Endothelial cell of umbilical vein (primary cell): Measurements from ENCODE around the gene PHACTR1. TPM values are rescaled to one million over a fixed set of nuclear protein-coding genes. Genes with fewer than 3 reads are reported as not detected.

ENCODE experiments used
- BruUV-seq: library from RNA; stranded (reverse); fragments of 400-500 nt; replicated peaks from 2 replicates; lab custom pipeline; 2021; lab: Mats Ljungman, UMichigan
- CTCF ChIA-PET: fragments of 300-600, 350-600 bp; sonication (Branson Sonifier 250); formaldehyde crosslinking; loops from one replicate; lab custom pipeline; 2021; ENCODE audit warnings: antibody characterized with exemption, inconsistent platforms; lab: Charles Lee
- POLR2A ChIA-PET: fragments of 300-600, 350-600 bp; sonication (Branson Sonifier 250); formaldehyde crosslinking; loops from one replicate; lab custom pipeline; 2021; ENCODE audit warnings: antibody characterized with exemption, inconsistent platforms; lab: Charles Lee
- DNase-seq: peaks from one replicate; pipeline ENCODE4 v3.0.0-alpha.2; 2011; ENCODE audit warnings: low read depth, low spot score
- FAIRE-seq: peaks from 2 replicates; lab custom pipeline; 2011; peaks lifted over from hg19 to GRCh38; lab: Jason Lieb, UNC
- H2AFZ ChIP-seq: 2 replicates; pipeline ENCODE4 v1.6.0; 2012; ENCODE audit warnings: low read depth, low read length, control low read depth, inconsistent platforms
- H3K27ac ChIP-seq: 2 replicates; pipeline ENCODE4 v1.5.1; 2011; ENCODE audit warnings: low read depth, mild to moderate bottlenecking, control low read depth, low read length, moderate library complexity; ENCODE audit not compliant: insufficient read depth
- H3K27me3 ChIP-seq, 2 experiments: 2 replicates each; pipeline versions ENCODE4 v1.6.0 to v1.6.1; 2011; ENCODE audit warnings: low read length in 2 of 2, mixed read lengths in 1 of 2; ENCODE audit not compliant: control insufficient read depth in 2 of 2, insufficient read depth in 2 of 2
- H3K36me3 ChIP-seq, 2 experiments: 2 replicates in 1 of 2; 3 replicates in 1 of 2; pipeline ENCODE4 v1.5.1; 2011; ENCODE audit warnings: low read length in 2 of 2, mild to moderate bottlenecking in 1 of 2, moderate library complexity in 1 of 2; ENCODE audit not compliant: control insufficient read depth in 2 of 2, insufficient read depth in 2 of 2; ENCODE audit errors: extremely low read depth in 1 of 2
- H3K4me1 ChIP-seq: 3 replicates; pipeline ENCODE4 v1.5.1; 2011; ENCODE audit warnings: mild to moderate bottlenecking, low read length; ENCODE audit not compliant: control insufficient read depth, insufficient read depth; ENCODE audit errors: extremely low read depth
- H3K4me2 ChIP-seq: 2 replicates; pipeline ENCODE4 v1.6.1; 2011; ENCODE audit warnings: low read length, control low read depth, mixed read lengths; ENCODE audit not compliant: insufficient read depth
- H3K4me3 ChIP-seq, 3 experiments: fragments of 200-600 bp in 1 of 3; sonication (generic), shearing (Covaris generic) in 1 of 3; replicated peaks in 1 of 3; 2 replicates each; pipeline ENCODE4 v1.5.1; 2011 to 2016; ENCODE audit warnings: control low read depth in 3 of 3, low read length in 3 of 3, mild to moderate bottlenecking in 2 of 3, inconsistent platforms in 1 of 3, low read depth in 1 of 3, moderate library complexity in 1 of 3; ENCODE audit not compliant: insufficient read depth in 1 of 3
- H3K79me2 ChIP-seq: 2 replicates; pipeline ENCODE4 v1.6.0; 2012; ENCODE audit warnings: low read length, inconsistent platforms; ENCODE audit not compliant: control insufficient read depth, insufficient read depth
- H3K9ac ChIP-seq: replicated peaks from 2 replicates; pipeline ENCODE3; 2011; ENCODE audit warnings: low read length, control low read depth; ENCODE audit not compliant: insufficient read depth; ENCODE audit errors: extremely low read depth
- H3K9me1 ChIP-seq: replicated peaks from 3 replicates; pipeline ENCODE4 v1.6.0; 2011; ENCODE audit warnings: mild to moderate bottlenecking, low read length; ENCODE audit not compliant: control insufficient read depth, insufficient read depth; ENCODE audit errors: extremely low read depth
- H3K9me3 ChIP-seq: replicated peaks from 2 replicates; pipeline ENCODE4 v1.5.1; 2012; ENCODE audit warnings: low read length, inconsistent platforms; ENCODE audit not compliant: control insufficient read depth, insufficient read depth
- H4K20me1 ChIP-seq: replicated peaks from 2 replicates; pipeline ENCODE3; 2011; ENCODE audit warnings: mild to moderate bottlenecking, low read length; ENCODE audit not compliant: control insufficient read depth, insufficient read depth; ENCODE audit errors: extremely low read depth
- CTCF ChIP-seq, 2 donors: IDR thresholded peaks; 1 replicate in 1 of 2; 2 replicates in 1 of 2; pipeline ENCODE4 v1.5.1; 2011; ENCODE audit warnings: low read length in 2 of 2, mild to moderate bottlenecking in 2 of 2, moderate library complexity in 2 of 2, control low read depth in 1 of 2, inconsistent platforms in 1 of 2, low read depth in 1 of 2; ENCODE audit not compliant: insufficient read depth in 1 of 2; ENCODE audit errors: extremely low read depth in 1 of 2
- EZH2 ChIP-seq: IDR thresholded peaks from 2 replicates; pipeline ENCODE4 v1.6.1; 2012; ENCODE audit warnings: borderline replicate concordance, low read depth, mild to moderate bottlenecking, moderate library complexity, low read length, inconsistent platforms; ENCODE audit not compliant: severe bottlenecking
- FOS ChIP-seq: IDR thresholded peaks from 2 replicates; pipeline ENCODE4 v1.6.1; 2011; ENCODE audit warnings: mild to moderate bottlenecking, low read length, moderate library complexity, borderline replicate concordance; ENCODE audit not compliant: insufficient read depth
- GATA2 ChIP-seq: IDR thresholded peaks from 2 replicates; pipeline ENCODE4 v1.7.0; 2011; ENCODE audit warnings: low read depth, mild to moderate bottlenecking, moderate library complexity, mixed read lengths, low read length; ENCODE audit not compliant: insufficient read length, insufficient read depth
- JUN ChIP-seq: IDR thresholded peaks from 2 replicates; pipeline ENCODE4 v1.6.1; 2011; ENCODE audit warnings: borderline replicate concordance, low read depth; ENCODE audit not compliant: insufficient read length, insufficient read depth
- MAX ChIP-seq: IDR thresholded peaks from 2 replicates; pipeline ENCODE4 v1.6.1; 2011; ENCODE audit not compliant: insufficient read depth, insufficient read length
- MYC ChIP-seq: IDR thresholded peaks from one replicate; pipeline ENCODE4 v1.6.1; 2011; ENCODE audit warnings: mild to moderate bottlenecking, low read depth, low read length
- POLR2A ChIP-seq: IDR thresholded peaks from 2 replicates; pipeline ENCODE4 v1.6.1; 2012; ENCODE audit warnings: low read depth, mild to moderate bottlenecking, control low read depth, low read length
- POLR2AphosphoS5 ChIP-seq: IDR thresholded peaks from 2 replicates; pipeline ENCODE4 v1.6.1; 2012; ENCODE audit warnings: low read depth, mild to moderate bottlenecking, control low read depth, low read length, moderate library complexity; ENCODE audit not compliant: insufficient read depth
- dilution Hi-C: fragments of 300-500 bp; cut with MboI; formaldehyde crosslinking; loops from one replicate; pipeline ENCODE4 v1.15.0; 2019; ENCODE audit warnings: low sequenced_read_pairs; ENCODE audit not compliant: extremely low pct_ligation_motif_present
- intact Hi-C: fragments of 100-400 bp; cut with micrococcal nuclease; formaldehyde crosslinking; loops from one replicate; pipeline ENCODE4 v1.10.0; 2022
- polyA plus RNA-seq, 4 experiments: library from polyadenylated mRNA; depleted of rRNA in 3 of 4; stranded (reverse) in 3 of 4; unstranded in 1 of 4; fragments of >200 nt; gene quantifications; 2 replicates each; pipeline versions ENCODE4 v1.2.1 to v1.2.3, GENCODE V29; 2011 to 2012; ENCODE audit warnings: missing spikeins in 1 of 4
- total RNA-seq: library from RNA; stranded (reverse); gene quantifications from 2 replicates; pipeline ENCODE4 v1.2.3, GENCODE V29; 2021

PHACTR1 gene
- total and polyA plus RNA-seq, 2 donors (not counting 3 experiments of a cell fraction or from before 2014, with no cell fraction given) = 2.4 to 23.2 TPM

- H3K4me3 ChIP-seq = no peak overlapping the region
- no peaks in the 10 kb centered on the region for H3K36me3 ChIP-seq
- H3K4me2 ChIP-seq = no peak overlapping the region
- no peaks in the 10 kb centered on the region for H3K9me1 ChIP-seq
- no peak for TF ChIP-seq JUN
- TF ChIP-seq CTCF (IDR thresholded peaks at IDR 0.05; ENCODE audit: extremely low read depth in 1 of 2, insufficient read depth in 1 of 2, low read depth in 1 of 2, low read length in 2 of 2) = no peak
- no peak for TF ChIP-seq POLR2AphosphoS5
- no peak for TF ChIP-seq POLR2A
- no peak for TF ChIP-seq MYC
- no peak for TF ChIP-seq GATA2
- no peak for TF ChIP-seq MAX
- no peak for TF ChIP-seq EZH2
- TF ChIP-seq FOS = no peak
- H4K20me1 ChIP-seq = no peaks in the 10 kb centered on the region
- intact Hi-C loops (no loop called here), dilution Hi-C loops (no loop called here)
- H3K9ac ChIP-seq = no peak overlapping the region
- FAIRE-seq = no peak
- no peaks in the 10 kb centered on the region for H3K9me3 ChIP-seq
- BruUV-seq = no TSS peak
- no peak overlapping the region for H2AFZ ChIP-seq
- no peaks in the 10 kb centered on the region for H3K79me2 ChIP-seq
- H3K27me3 ChIP-seq = no peaks in the 10 kb centered on the region
- no peak for DNase-seq
- H3K27ac ChIP-seq = no peak overlapping the region
- H3K4me1 ChIP-seq = no peaks in the 10 kb centered on the region
- CTCF ChIA-PET = interaction anchor here (0.7 kb wide), 1 partner anchor 26 kb away, joined by 3 read pairs; no protein-coding TSS in a partner anchor
- POLR2A ChIA-PET = no interaction called here
These were observed 424.4 kb downstream of the PHACTR1 start for GRCh38 chr6:13140980-13141379.
